HG03442 (cell line): Measurements from ENCODE around the gene HAUS5.

ENCODE experiments used
- ATAC-seq: cut with Tn5 transposase; IDR thresholded peaks from one replicate; pipeline ENCODE4 v1.9.1; 2021; ENCODE audit warnings: mild to moderate bottlenecking, moderate library complexity; ENCODE audit not compliant: unreplicated experiment

HAUS5 gene

GRCh38 chr19:35607661-35608060, 4.9 kb upstream of the HAUS5 start:
- ATAC-seq, result no peak

GRCh38 chr19:35608251-35608650, 4.3 kb upstream of the HAUS5 start:
- no peak for ATAC-seq

- ATAC-seq, result no peak
These were observed 2.6 kb upstream of the HAUS5 start for GRCh38 chr19:35609851-35610353.

GRCh38 chr19:35612224-35612558, 344 bp upstream of the HAUS5 start:
- no peak for ATAC-seq

GRCh38 chr19:35613574-35613973, 1.0 kb downstream of the HAUS5 start:
- no peak for ATAC-seq

- ATAC-seq, result no peak
These were observed 2.5 kb downstream of the HAUS5 start for GRCh38 chr19:35615036-35615435.

DNA sequence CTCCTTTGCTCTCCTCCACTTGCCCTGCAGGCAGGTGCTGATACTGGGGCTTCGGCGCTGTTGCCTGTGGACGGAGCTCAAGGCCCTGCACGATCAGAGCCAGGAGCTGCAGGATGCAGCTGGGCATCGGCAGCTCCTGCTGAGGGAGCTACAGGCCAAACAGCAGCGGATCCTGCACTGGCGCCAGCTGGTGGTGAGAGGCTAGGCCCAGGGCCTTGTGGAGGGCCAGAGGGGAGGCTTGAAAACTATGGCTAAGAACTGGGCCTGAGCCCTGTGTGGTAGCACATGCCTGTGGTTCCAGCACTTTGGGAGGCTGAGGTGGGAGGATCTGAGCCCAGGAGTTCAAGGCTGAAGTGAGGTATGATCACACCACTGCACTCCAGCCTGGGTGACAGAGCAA, 6.3 kb downstream of the HAUS5 start:
- ATAC-seq, result no peak

DNA sequence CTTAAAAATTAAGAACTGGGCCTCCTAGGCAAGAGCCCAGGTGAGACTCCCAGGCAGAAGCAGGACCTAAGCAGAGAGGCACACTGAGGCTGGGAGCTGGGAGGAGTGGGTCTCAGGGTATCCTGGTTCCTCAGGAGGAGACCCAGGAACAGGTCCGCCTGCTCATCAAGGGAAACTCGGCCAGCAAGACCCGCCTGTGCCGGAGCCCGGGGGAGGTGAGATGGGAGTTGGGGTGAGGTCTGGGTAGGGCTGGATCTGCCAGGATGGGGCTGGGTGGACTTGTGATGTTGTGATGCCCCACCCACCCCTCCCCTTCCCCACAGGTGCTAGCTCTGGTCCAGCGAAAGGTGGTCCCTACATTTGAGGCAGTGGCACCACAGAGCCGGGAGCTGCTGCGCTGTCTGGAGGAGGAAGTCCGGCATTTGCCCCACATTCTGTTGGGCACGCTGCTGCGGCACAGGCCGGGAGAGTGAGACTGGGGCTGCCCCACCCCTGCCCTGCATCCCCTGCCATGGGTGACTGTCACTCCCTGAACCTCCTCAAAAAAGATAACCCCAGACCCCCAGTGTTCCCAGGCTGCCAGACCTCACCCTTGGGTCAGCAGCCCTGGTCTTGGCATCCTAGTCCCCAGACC, 6.9 kb downstream of the HAUS5 start:
- no peak for ATAC-seq

GRCh38 chr19:35620001-35620400, 7.5 kb downstream of the HAUS5 start:
- ATAC-seq, result no peak

DNA sequence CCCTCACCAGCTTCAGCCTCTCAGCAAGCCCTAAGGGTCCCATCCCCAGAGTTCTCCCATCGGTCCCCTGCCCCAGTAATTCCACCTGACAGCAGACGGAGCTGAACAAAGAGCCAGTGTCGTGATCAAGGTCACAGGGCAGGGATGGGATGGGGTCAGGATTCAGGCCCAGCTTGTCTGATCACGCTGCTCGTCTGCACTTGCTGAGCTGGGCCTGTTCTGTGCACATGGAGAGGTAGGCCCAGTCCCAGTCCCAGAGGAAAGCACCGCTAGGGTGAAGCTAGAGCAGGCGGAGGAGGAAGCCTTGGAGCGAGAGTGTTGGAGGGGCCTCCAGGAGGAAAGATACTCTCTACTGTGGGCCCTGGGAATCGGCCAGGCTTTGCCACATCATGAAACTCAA, 9.2 kb downstream of the HAUS5 start:
- no peak for ATAC-seq

GRCh38 chr19:35622750-35623149, 10.2 kb downstream of the HAUS5 start:
- ATAC-seq, result no peak

GRCh38 chr19:35623327-35624010, 10.9 kb downstream of the HAUS5 start:
- ATAC-seq, result no peak

- no peak for ATAC-seq
These were observed 15.7 kb downstream of the HAUS5 start for GRCh38 chr19:35628264-35628564.

- peak; percentile 93 for ATAC-seq
These were observed 16.2 kb downstream of the HAUS5 start, which contains the start of gene RBM42 for GRCh38 chr19:35628565-35629331. RBM42 (plus strand) TSS chr19:35629036; CDS start chr19:35629154, 118 bp downstream.

- no peak for ATAC-seq
These were observed 16.7 kb downstream of the HAUS5 start for GRCh38 chr19:35629332-35629633.

DNA sequence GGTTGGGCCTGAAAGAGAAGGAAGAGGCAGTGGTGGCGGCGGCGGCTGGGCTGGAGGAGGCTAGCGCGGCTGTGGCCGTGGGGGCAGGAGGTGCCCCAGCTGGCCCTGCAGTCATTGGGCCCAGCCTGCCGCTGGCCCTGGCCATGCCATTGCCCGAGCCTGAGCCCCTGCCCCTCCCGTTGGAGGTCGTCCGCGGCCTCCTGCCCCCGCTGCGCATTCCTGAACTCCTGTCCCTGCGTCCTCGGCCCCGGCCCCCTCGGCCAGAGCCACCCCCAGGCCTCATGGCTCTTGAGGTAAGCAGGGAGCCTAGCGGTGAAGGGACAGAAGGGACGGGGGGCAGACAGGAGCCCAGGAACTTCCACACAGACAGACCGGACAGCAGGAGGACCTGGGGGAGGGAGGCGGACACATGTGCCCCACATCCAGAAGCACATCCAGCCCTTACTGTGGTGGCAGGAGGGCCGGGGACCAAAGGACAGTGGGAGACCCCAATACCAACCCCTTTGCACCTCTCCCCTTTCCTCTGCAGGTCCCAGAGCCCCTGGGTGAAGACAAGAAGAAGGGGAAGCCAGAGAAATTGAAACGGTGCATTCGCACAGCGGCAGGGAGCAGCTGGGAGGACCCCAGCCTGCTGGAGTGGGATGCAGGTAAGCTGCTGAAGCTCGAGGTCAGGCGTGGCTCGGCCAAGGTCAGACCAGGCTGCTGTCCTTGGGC, 21.3 kb downstream of the HAUS5 start:
- no peak for ATAC-seq

- ATAC-seq, result no peak
These were observed 24.1 kb downstream of the HAUS5 start for GRCh38 chr19:35636651-35637050.

GRCh38 chr19:35637165-35637564, 24.6 kb downstream of the HAUS5 start:
- no peak for ATAC-seq

- ATAC-seq, result no peak
These were observed 26.7 kb downstream of the HAUS5 start for GRCh38 chr19:35639321-35639639.

DNA sequence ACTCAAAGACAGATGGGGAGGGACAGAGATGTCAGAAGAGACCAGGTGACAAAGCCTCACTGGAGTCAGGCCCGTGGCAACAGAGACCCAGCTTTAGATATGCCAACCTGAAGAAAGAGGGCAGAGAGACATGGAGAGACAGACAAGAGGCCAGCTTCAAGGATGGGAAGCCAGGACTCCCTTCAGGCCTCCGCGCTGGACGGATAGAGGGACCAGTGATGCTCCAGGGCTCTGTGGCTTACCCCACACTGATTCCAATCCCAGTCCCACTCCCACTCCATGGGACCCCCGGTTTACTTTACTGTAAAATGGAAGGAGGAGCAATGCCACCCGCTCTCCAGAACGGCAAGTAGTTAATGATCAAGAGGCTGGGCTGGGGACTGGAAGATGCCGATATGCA, 27.3 kb downstream of the HAUS5 start:
- ATAC-seq, result no peak

DNA sequence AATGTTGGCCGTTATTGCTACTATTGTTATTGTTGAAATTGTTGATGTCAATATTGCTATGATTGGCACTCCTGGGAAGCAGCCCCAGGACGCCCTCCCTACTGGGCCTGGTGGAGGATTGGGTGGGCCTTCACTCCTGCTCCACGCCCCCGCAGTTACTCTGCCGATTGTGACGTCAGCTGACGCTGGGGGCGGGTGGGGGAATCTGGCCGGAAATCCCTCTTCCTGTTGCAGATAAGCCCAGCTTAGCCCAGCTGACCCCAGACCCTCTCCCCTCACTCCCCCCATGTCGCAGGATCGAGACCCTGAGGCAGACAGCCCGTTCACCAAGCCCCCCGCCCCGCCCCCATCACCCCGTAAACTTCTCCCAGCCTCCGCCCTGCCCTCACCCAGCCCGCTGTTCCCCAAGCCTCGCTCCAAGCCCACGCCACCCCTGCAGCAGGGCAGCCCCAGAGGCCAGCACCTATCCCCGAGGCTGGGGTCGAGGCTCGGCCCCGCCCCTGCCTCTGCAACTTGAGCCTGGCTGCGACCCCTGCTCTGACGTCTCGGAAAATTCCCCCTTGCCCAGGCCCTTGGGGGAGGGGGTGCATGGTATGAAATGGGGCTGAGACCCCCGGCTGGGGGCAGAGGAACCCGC, 29.1 kb downstream of the HAUS5 start, which contains the start of gene ETV2:
TSS of gene ETV2 (plus strand) at position 231 of the 637 bp plus-strand sequence. CDS start 716 bp downstream, outside the sequence.
- no peak for ATAC-seq
